ENCODE data around the gene NOL4L.

NOL4L gene

GRCh38 chr20:32421290-32421689 lies 163.8 kb downstream of the NOL4L start:
- no peak for DNase-seq
- no peak for ATAC-seq

GRCh38 chr20:32418376-32418775 lies 166.8 kb downstream of the NOL4L start:
- ATAC-seq (no peak), DNase-seq (no peak)

- ATAC-seq (no peak), DNase-seq (no peak)
Measured at GRCh38 chr20:32416206-32416605, 168.9 kb downstream of the NOL4L start.

- ATAC-seq (no peak), DNase-seq (no peak)
Measured at GRCh38 chr20:32415494-32415893, 169.6 kb downstream of the NOL4L start.

GRCh38 chr20:32411955-32412706 lies 173.0 kb downstream of the NOL4L start:
- no peak for DNase-seq
- no peak for ATAC-seq

- ATAC-seq: peak; percentile 90
- peak; percentile 68 for DNase-seq
Measured at GRCh38 chr20:32407131-32407750, 177.9 kb downstream of the NOL4L start.

- DNase-seq: no peak
- no peak for ATAC-seq
Measured at GRCh38 chr20:32406701-32407100, 178.4 kb downstream of the NOL4L start.

- ATAC-seq: no peak
Measured at GRCh38 chr20:32404017-32404416, 181.1 kb downstream of the NOL4L start.

GRCh38 chr20:32400476-32400875 lies 184.7 kb downstream of the NOL4L start:
- no peak for DNase-seq
- ATAC-seq: no peak

More at GRCh38 chr20:32404017-32404416, 181.1 kb downstream of the NOL4L start:
- no peak for DNase-seq

GRCh38 chr20:32397567-32398084 lies 187.5 kb downstream of the NOL4L start:
- DNase-seq: no peak
- no peak for ATAC-seq

GRCh38 chr20:32396646-32397160 lies 188.4 kb downstream of the NOL4L start:
- ATAC-seq: no peak
- no peak for DNase-seq

- DNase-seq (no peak), ATAC-seq (no peak)
Measured at GRCh38 chr20:32395066-32395465, 190.1 kb downstream of the NOL4L start.

Data from stimulated activated naive CD8-positive, alpha-beta T cell treated with anti-CD3 and anti-CD28 coated beads, Interleukin-15, Interleukin-2, amounts not matched to agents 100 U/mL and 50 U/mL, for 24 hours (primary cell).